Neural progenitor cell (in vitro differentiated cells): ENCODE measurements around the gene SCNN1B.

Experiments
- EZH2phosphoT487 ChIP-seq: fragments of 200-600 bp; sonication (generic); IDR thresholded peaks from 2 replicates; pipeline ENCODE4 v1.6.1; 2017; ENCODE audit warnings: antibody characterized with exemption
- TF ChIP-seq, protein P1 (sequence below): fragments of 200-600 bp; sonication (generic); IDR thresholded peaks from 2 replicates; pipeline ENCODE4 v1.5.1; 2017; ENCODE audit warnings: antibody characterized with exemption, mild to moderate bottlenecking

DNA sequence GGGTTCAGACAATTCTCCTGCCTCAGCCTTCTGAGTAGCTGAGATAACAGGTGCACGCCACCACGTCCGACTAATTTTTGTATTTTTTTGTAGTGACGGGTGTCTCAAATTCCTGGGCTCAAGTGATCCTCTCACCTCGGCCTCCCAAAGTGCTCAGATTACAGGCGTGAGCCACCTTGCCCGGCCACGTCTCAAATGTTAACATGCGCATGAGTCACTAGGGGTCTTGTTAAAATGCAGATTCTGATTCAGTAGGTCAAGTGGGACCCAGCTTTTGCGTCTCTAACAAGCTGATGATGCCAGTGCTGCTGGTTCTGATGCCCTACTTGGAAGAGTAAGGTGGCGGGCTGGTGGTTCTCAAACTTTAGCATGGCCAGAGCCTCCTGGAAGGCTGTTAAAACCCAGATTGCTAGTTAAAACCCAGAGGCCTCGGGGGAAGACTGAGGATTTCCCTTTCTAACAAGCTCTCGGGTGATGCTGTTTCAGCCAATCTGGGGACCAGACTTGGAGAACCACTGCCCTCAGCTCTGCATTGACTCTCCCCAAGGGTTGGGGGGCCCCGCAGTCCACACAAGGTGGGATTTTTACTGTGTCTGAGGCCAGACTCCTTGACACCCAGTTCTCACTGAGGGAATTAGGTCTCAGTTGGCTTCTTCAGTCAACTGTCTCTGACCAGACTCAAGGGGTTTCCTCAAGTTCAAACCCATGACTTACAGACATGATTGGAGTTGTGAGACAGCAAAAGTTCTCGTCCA lies 17.9 kb downstream of the SCNN1B start:
- TF ChIP-seq, protein P1, sequence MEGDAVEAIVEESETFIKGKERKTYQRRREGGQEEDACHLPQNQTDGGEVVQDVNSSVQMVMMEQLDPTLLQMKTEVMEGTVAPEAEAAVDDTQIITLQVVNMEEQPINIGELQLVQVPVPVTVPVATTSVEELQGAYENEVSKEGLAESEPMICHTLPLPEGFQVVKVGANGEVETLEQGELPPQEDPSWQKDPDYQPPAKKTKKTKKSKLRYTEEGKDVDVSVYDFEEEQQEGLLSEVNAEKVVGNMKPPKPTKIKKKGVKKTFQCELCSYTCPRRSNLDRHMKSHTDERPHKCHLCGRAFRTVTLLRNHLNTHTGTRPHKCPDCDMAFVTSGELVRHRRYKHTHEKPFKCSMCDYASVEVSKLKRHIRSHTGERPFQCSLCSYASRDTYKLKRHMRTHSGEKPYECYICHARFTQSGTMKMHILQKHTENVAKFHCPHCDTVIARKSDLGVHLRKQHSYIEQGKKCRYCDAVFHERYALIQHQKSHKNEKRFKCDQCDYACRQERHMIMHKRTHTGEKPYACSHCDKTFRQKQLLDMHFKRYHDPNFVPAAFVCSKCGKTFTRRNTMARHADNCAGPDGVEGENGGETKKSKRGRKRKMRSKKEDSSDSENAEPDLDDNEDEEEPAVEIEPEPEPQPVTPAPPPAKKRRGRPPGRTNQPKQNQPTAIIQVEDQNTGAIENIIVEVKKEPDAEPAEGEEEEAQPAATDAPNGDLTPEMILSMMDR, result no peak
- TF ChIP-seq EZH2phosphoT487, result no peak
